ENCODE results near the gene DDC. TPM values are rescaled to one million over a fixed set of nuclear protein-coding genes. Genes with fewer than 3 reads are reported as not detected.

Gene DDC
- total RNA-seq, 2 donors from 2014 or later, result not detected

- no peaks in the 10 kb centered on the region for H3K36me3 ChIP-seq
- H3K4me3 ChIP-seq, result no peak overlapping the region
- H3K27me3 ChIP-seq, result no peaks in the 10 kb centered on the region
- TF ChIP-seq CTCF (IDR thresholded peaks at IDR 0.05), result no peak
- no peak for DNase-seq (ENCODE audit: low spot score)
- no peak overlapping the region for H3K27ac ChIP-seq
- H3K4me1 ChIP-seq, result peaks cover 0 to 4% of the 10 kb centered on the region in 2 donors
- H3K9me3 ChIP-seq, result no peaks in the 10 kb centered on the region
Measured at GRCh38 chr7:50491943-50492342, 73.3 kb downstream of the DDC start.

DNA sequence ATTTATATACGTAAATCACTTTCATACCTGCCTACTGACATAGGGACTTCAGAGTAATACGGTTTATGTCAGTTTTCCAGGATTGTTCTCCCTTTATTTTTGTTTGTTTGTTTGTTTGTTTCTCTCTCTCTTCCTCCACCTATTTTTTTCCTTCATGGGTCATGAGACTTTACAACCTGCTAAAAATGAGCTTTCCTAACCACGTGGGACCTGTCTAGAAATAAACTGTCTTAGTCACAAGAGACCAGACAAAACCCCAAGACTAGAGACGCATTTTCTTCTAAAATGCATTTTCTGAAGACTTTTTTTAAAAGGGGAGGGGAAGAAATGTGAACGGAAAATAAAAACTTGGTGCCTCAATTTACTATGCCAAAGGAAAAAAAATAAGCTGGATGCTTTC, 74.0 kb downstream of the DDC start:
- Histone ChIP-seq H3K4me1 (no peaks in the 10 kb centered on the region), H3K36me3 (no peaks in the 10 kb centered on the region), H3K27ac (no peak overlapping the region), H3K9me3 (no peaks in the 10 kb centered on the region), H3K4me3 (no peak overlapping the region), H3K27me3 (no peaks in the 10 kb centered on the region)
- DNase-seq (ENCODE audit: low spot score), result no peak
- TF ChIP-seq CTCF (IDR thresholded peaks at IDR 0.05), result no peak

DNA sequence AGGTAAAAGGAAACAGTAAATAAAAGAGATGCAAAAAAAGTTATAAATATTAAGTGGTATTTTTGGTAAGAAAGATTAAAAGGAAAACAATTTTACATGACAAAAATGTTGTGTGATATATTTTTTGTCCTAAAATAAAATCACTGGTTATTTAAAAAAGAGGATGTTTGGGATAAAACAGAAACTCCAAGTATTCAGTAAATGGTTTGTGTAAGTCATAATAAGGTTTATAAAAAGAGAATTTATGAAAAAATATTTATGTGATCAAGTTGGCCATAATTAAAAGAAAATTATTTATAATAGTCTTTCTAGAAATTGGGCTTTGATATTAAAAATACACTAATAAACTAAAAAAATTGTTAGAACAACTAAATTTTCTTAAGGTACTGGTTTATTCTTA, 76.8 kb downstream of the DDC start:
- Histone ChIP-seq H3K27me3 (no peaks in the 10 kb centered on the region), H3K9me3 (no peaks in the 10 kb centered on the region), H3K36me3 (no peaks in the 10 kb centered on the region), H3K4me3 (no peak overlapping the region), H3K4me1 (no peaks in the 10 kb centered on the region), H3K27ac (no peak overlapping the region)
- TF ChIP-seq CTCF (IDR thresholded peaks at IDR 0.05), result no peak
- no peak for DNase-seq (ENCODE audit: low spot score)

DNA sequence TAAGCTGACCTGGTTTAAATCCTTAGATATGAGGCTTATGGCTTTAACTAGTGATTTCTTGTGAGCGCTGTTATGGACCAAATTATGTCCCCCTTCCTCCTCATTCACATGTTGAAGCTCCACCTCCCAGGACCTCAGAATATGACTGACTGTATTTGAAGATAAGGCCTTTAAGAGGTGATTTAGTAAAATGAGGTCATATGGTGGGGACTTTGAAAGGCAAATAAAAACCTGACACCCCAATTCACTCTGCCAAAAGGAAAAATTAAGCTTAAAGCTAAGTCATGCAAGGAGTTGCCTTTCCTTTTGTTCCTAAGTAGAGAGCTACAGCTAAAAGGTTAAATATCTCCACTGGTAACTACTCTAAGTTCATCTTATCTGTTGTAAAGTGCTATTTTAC, 78.7 kb downstream of the DDC start:
- no peak overlapping the region for H3K27ac ChIP-seq
- H3K9me3 ChIP-seq, result no peaks in the 10 kb centered on the region
- no peak overlapping the region for H3K4me3 ChIP-seq
- no peak for TF ChIP-seq CTCF (IDR thresholded peaks at IDR 0.05)
- H3K4me1 ChIP-seq, result no peaks in the 10 kb centered on the region
- no peaks in the 10 kb centered on the region for H3K27me3 ChIP-seq
- no peak for DNase-seq (ENCODE audit: low spot score)
- no peaks in the 10 kb centered on the region for H3K36me3 ChIP-seq

DNA sequence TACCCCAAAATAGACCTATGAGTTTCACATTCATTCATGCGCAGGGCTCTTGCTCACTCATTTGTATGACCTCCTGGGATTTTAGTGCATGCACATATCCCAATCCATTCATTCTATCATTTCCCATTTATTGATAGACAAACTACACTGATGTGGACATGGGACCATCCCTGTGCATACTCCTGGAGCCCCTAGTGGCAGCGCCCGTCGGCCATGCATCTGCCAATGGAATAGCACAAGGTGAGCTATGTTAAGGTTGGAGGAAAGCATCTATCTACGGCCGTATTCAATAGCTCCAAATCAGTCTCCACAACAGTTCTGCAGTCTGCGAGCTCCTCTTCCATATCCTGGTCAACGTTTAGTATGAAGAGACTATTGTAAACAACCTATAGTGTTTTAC, 83.3 kb downstream of the DDC start:
- Histone ChIP-seq H3K36me3 (no peaks in the 10 kb centered on the region), H3K27me3 (no peaks in the 10 kb centered on the region), H3K9me3 (no peaks in the 10 kb centered on the region), H3K4me1 (no peaks in the 10 kb centered on the region), H3K27ac (no peak overlapping the region), H3K4me3 (no peak overlapping the region)
- DNase-seq (ENCODE audit: low spot score), result no peak
- TF ChIP-seq CTCF (IDR thresholded peaks at IDR 0.05), result no peak

- H3K36me3 ChIP-seq, result no peaks in the 10 kb centered on the region
- no peak for TF ChIP-seq CTCF (IDR thresholded peaks at IDR 0.05)
- no peaks in the 10 kb centered on the region for H3K4me1 ChIP-seq
- no peak overlapping the region for H3K27ac ChIP-seq
- H3K9me3 ChIP-seq, result no peaks in the 10 kb centered on the region
- H3K4me3 ChIP-seq, result no peak overlapping the region
- DNase-seq (ENCODE audit: low spot score), result no peak
- no peaks in the 10 kb centered on the region for H3K27me3 ChIP-seq
Measured at GRCh38 chr7:50480797-50481196, 84.4 kb downstream of the DDC start.
